ENCODE results near the gene ALS2.

GRCh38 chr2:201696151-201696659 lies 84.5 kb downstream of the ALS2 start:
- no peak for TF ChIP-seq EP300 (IDR thresholded peaks at IDR 0.05)
- TF ChIP-seq POLR2AphosphoS5 (IDR thresholded peaks at IDR 0.05): no peak

Measured in stomach (tissue), 4 donors.